GM08714 (cell line): ENCODE results near the gene TMPRSS9.
A peak's percentile ranks its signal among the peaks of the same experiment; 100 is the strongest.
"Not testable (repeated sequence)": the region's sequence is repeated elsewhere in the genome, so short reads cannot be mapped to it uniquely, and the experiment has no call there.

Source experiments
- H3K4me3 ChIP-seq: fragments of 200-500 bp; sonication (Bioruptor generic); 2 replicates; pipeline ENCODE4 v1.5.1; 2014; ENCODE audit warnings: mild to moderate bottlenecking, low read length, inconsistent platforms
- ZNF274 ChIP-seq: IDR thresholded peaks from 2 replicates; pipeline ENCODE4 v1.6.1; 2012; ENCODE audit warnings: mild to moderate bottlenecking, low read depth, low read length

TMPRSS9 gene

DNA sequence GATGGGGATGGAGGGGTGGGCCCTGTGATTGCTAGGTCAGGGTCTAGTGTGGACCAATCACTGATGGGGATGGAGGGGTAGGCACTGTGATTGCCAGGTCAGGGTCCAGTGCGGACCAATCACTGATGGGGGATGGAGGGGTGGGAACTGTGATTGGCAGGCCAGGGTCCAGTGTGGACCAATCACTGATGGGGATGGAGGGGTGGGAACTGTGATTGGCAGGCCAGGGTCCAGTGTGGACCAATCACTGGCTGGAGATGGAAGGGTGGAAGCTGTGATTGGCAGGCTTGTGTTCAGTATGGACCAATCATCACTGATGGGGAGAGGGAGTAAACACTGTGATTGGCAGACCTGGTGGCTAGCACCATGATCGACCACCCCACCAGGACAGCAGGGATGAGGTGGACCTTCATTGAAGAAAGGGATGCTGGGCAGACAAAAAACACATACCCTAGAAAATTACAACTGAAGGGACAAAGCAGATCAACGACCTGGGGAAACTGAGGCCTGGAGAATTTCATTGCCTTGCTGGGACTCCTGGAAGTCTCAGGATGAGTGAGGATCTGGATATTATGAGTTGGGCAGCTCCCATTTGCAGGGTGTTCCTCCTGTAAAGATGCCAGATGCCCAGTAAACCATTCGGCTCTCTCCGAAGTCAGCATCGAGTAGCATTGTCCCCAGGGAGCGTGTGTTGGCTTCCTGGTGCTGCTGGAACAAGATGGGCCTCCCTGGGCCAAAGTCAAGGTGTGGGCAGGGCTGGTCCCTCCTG lies 15.5 kb downstream of the TMPRSS9 start:
- H3K4me3 ChIP-seq = no peak overlapping the region
- TF ChIP-seq ZNF274 = no peak

DNA sequence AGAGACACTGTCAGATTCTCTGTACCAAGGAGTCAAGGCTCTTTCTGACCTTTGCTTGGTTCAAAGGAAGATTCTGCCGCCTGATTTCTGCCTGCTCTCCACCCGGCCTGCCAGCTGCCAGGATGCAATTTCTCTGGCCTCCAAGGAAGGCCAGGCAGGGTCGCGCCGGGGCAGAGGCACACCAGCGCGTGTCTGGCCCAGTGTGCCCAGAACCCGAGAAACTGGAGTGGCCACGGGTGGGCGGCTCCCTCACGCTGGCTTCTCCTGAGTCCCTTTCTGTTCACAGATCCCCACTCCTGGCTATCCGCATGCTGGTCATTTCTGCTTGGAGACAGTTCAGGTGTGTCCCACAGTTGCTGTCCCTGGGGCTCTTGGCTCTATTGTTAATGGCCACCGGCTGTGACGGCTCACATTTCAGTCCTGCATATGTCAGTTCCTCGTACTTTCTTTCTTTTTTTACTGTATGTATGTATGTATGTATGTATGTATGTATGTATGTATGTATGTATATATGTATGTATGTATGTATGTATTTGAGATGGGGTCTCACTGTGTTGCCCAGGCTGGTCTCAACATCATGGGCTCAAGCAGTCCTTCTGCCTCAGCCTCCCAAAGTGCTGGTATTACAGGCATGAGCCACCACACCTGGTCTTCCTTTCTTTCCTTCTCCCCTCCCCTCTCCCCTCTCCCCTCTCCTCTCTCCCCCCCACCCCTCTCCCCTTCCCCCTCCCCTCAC lies 16.9 kb downstream of the TMPRSS9 start:
- no peak overlapping the region for H3K4me3 ChIP-seq
- TF ChIP-seq ZNF274 = no peak

DNA sequence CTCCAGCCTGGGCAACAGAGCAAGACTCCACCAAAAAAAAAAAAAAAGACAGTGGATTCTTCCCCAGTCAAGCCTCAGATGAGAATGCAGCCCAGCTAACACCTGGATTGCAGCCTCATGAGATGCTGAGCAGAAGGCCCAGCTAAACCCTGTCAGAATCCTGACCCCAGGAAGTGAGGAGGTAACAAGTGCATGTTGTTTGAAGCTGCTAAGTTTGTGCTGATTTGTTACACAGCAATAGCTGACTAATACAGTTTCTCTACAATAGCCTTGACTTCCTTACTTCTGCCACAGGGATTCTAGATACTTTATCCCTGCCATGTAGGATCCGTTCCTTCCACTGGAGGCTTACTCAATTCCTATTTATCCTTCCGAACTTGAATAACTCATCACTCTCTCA lies 20.5 kb downstream of the TMPRSS9 start:
- H3K4me3 ChIP-seq = no peak overlapping the region
- no peak for TF ChIP-seq ZNF274

DNA sequence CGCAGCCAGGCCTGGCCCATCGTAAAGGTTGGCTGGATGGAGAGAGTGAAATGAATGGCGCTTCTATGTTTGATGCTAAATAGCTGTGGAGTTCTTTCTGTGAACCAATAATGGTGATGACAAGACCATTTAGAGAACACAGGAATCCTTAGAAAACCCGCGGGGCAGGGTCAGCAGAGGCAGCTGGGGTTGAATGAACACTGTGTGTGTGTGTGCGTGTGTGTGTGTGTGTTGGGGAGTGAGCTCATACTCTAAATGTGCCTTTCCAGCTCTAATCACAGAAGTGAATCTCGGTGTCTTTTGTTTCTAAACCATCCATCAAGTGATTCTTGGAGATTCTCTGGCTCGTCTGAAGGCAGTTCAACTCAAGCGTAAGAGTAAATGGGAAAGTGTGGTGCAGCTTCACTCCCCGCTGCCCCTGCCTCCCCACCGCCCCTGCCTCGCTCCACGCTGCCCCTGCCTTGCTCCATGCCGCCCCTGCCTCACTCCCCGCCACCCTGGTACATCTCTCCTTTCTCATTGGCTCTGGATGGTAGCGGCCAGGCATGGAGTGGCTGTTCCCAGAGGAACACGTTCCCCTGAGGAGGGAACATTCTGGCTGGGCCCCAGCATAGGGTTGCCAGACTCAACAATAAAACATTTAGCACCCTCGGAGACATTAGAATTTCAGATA lies 21.2 kb downstream of the TMPRSS9 start:
- TF ChIP-seq ZNF274 = no peak
- no peak overlapping the region for H3K4me3 ChIP-seq

DNA sequence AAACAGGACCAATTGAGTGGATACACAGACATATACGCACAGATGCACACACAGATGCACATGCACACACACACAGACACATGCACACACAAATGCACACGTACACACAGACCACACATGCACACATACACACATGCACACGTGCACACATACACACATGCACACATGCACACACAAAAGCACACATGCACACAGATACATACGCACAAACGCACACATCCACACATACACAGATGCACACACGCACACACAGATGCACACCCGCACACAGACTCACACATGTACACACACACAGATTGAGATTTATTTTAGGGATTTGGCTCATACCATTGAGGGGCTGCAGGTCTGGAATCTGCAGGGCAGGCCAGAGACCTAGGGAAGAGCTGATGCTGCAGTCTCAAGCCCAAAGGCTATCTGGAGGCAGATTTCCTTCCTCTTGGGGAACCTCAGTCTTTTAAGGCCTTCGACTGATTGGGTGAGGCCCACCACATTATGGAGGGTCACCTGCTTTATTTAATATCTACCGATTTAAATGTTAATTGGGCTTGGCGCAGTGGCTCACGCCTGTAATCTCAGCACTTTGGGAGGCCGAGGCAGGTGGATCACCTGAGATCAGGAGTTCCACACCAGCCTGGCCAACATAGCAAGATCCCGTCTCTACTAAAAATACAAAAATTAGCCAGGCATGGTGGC lies 22.6 kb downstream of the TMPRSS9 start:
- no peak overlapping the region for H3K4me3 ChIP-seq

DNA sequence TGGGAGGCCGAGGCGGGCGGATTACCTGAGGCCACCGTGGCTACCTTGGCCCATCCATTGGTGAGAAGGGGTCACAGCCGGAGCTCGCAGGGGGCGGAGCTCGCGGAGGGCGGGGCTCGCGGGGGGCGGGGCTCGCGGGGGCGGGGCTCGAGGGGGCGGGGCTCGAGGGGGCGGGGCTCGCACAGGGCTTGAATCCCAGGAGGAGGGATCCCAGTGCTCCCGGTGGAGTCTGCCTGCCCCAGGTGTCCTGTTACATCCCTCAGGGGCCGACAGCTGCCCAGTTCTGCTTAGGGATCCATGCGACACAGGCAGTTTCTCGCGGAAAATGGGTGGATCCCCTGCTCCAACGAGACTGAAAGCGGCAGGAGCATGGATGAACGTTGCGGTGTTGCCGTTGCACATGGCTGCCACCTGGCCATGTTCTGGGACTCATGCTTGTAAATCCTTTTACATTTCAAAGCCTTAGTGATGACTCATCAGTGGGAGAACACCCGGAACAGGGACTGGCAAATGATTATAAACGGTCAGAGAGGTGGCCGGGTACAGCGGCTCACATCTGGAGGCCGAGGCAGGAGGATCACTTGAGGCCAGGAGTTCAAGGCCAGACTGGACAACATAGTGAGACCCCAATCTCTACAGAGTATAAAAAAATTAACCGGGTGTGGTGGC lies 25.1 kb downstream of the TMPRSS9 start:
- no peak overlapping the region for H3K4me3 ChIP-seq

More for the DNA sequence above, 22.6 kb downstream of the TMPRSS9 start:
- no peak for TF ChIP-seq ZNF274

DNA sequence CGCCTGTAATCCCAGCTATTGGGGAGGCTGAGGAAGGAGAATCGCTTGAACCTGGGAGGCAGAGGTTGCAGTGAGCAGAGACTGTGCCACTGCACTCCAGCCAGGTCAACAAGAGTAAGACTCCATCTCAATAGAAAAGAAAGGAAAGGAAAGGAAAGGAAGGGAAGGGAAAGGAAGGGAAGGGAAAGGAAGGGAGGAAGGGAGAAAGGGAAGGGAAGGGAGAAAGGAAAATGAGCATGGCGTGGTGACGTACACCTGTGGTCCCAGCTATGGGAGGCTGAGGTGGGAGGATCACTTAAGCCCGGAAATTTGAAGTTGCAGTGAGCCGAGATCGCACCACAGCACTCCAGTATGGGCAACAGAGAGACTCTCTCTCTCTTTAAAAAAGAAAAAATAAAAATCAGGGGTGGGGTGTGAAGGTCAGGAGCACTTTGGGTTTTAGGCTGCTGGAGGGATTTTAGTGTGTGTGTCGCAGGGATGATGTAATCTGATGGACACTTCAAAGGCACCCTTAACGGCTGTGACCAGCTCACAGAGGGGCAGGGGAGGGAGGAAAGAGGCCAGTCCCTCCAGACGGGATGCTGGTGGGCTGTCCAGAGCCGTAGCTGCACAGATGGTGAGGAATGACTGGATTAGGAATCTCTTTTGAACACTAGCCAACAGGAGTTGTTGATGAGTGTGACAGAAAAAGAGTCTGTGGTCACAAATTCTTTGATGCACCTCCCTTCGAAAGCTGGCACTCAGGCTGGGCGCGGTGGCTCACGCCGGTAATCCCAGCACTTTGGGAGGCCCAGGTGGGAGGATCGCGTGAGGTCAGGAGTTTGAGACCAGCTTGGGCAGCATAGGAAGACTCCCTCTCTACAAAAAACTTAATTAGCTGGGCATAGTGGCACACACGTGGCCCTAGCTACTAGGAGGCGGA lies 27.6 kb downstream of the TMPRSS9 start:
- no peak overlapping the region for H3K4me3 ChIP-seq
- no peak for TF ChIP-seq ZNF274

More for the DNA sequence above, 25.1 kb downstream of the TMPRSS9 start:
- TF ChIP-seq ZNF274 = no peak

DNA sequence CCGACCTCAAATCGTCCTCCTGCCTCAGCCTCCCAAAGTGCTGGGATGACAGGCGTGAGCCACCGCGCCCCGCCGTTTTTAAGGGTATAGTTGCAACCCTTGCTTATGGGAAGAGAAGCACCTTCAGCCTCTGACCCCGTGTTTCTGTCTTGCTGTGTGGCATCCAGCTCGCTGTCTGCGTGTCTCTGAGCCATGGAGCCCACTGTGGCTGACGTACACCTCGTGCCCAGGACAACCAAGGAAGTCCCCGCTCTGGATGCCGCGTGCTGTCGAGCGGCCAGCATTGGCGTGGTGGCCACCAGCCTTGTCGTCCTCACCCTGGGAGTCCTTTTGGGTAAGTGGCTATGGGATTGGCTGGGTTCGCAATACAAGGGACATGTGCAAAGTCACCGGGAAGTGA lies 29.5 kb downstream of the TMPRSS9 start:
- H3K4me3 ChIP-seq = no peak overlapping the region
- TF ChIP-seq ZNF274 = no peak

DNA sequence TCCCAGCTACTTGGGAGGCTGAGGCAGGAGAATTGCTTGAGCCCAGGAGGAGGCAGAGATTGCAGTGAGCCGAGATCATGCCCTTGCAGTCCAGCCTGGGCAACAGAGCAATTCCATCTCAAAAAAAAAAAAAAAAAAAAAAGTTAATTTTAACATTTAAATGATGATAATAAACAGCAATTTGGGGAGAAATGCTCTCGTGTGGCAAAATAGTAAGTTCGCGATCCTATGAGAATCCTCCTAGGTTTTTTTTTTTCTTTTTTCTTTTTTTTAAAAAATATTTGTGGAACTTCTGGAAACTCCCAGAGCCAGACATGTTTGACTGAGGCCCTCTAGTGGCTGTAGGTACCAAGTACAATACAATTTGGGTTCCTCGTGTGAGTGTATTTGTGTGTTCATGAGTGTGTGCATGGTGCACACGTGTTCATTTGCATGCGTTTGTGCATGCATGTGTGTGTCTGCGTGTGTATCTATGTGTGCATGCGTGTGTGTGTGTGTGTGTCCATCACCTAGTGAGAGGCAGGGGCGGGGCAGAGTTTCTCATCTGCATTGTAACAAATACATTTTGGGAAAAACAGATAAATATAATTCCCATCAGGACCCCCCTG lies 31.2 kb downstream of the TMPRSS9 start:
- TF ChIP-seq ZNF274 = no peak
- H3K4me3 ChIP-seq = no peak overlapping the region

DNA sequence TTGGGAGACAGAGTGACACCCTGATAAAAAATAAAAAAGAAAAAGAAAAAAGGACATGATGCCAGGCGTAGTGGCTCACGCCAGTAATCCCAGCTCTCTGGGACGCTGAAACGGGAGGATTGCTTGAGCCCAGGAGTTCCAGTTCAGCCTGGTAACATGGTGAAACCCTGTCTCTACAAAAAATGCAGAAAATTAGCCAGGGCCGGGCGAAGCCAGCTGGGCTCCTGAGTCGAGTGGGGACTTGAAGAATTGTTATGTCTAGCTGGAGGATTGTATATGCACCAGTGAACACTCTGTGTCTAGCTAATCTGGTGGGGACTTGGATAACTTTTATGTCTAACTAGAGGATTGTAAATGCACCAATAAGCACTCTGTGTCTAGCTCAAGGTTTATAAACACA lies 32.3 kb downstream of the TMPRSS9 start:
- no peak for TF ChIP-seq ZNF274
- H3K4me3 ChIP-seq = no peak overlapping the region

DNA sequence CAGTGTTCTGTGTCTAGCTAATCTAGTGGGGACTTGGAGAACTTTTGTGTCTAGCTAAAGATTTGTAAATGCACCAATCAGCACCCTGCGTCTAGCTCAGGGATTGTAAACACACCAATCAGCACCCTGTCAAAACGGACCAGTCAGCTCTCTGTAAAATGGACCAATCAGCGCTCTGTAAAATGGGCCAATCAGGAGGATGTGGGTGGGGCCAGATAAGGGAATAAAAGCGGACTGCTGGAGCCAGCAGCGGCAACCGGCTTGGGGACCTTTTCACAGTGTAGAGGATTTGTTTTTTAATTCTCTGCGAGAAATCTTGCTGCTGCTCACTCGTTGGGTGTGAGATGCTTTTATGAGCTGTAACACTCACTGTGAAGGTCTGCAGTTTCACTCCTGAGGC lies 32.8 kb downstream of the TMPRSS9 start:
- not testable (repeated sequence) for H3K4me3 ChIP-seq

DNA sequence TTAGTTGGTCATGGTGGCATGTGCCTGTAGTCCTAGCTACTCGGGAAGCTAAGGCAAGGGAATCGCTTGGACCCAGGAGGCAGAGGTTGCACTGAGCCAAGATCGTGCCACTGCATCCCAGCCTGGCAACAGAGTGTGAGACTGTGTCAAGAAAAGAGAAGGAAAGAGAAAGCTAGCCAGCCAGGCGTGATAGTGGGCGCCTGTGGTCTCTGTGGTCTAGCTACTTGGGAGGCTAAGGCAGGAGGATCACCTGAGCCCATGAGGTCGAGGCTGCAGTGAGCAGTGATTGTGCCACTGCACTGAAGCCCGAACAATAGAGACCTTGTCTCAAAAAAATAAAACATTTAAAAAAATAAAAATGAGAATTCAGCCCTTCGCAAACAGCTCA lies 34.0 kb downstream of the TMPRSS9 start:
- peak overlapping the region; percentile 53; the same call in 1 of the 2 replicates for H3K4me3 ChIP-seq
- no peak for TF ChIP-seq ZNF274
